Measurements from ENCODE around the gene FOXP1.

The FOXP1 gene

GRCh38 chr3:71559021-71559420 lies 24.5 kb downstream of the FOXP1 start:
- intact Hi-C loops (cut with DNase I; ENCODE audit: low total_unique reads): no loop called here
- no peaks in the 10 kb centered on the region for H3K9me3 ChIP-seq
- no peak overlapping the region for H3K27ac ChIP-seq
- peaks cover 0 to 9% (median 5%) of the 10 kb centered on the region in 4 donors for H3K4me1 ChIP-seq
- no peak for TF ChIP-seq CTCF (IDR thresholded peaks at IDR 0.05)
- no peaks in the 10 kb centered on the region for H3K27me3 ChIP-seq
- DNase-seq: no peak
- H3K36me3 ChIP-seq: no peaks in the 10 kb centered on the region
- no peak overlapping the region for H3K4me3 ChIP-seq

- H3K4me1 ChIP-seq: peaks cover 0 to 19% (median 4%) of the 10 kb centered on the region in 4 donors
- TF ChIP-seq CTCF (IDR thresholded peaks at IDR 0.05): no peak
- no peaks in the 10 kb centered on the region for H3K27me3 ChIP-seq
- DNase-seq: no peak
- H3K27ac ChIP-seq: no peak overlapping the region
- H3K9me3 ChIP-seq: no peaks in the 10 kb centered on the region
- H3K4me3 ChIP-seq: no peak overlapping the region
- intact Hi-C loops (cut with DNase I; ENCODE audit: low total_unique reads): no loop called here
- no peaks in the 10 kb centered on the region for H3K36me3 ChIP-seq
These were observed 28.9 kb downstream of the FOXP1 start for GRCh38 chr3:71554649-71555048.

GRCh38 chr3:71551311-71551919 lies 32.1 kb downstream of the FOXP1 start:
- Histone ChIP-seq H3K27me3 (no peaks in the 10 kb centered on the region), H3K36me3 (no peaks in the 10 kb centered on the region), H3K9me3 (no peaks in the 10 kb centered on the region), H3K27ac (no peak overlapping the region), H3K4me3 (no peak overlapping the region), H3K4me1 (peaks cover 0 to 12% (median 0%) of the 10 kb centered on the region in 4 donors)
- no peak for TF ChIP-seq CTCF (IDR thresholded peaks at IDR 0.05)
- intact Hi-C loops (cut with DNase I; ENCODE audit: low total_unique reads): no loop called here
- no peak for DNase-seq

- Histone ChIP-seq H3K27ac (no peak overlapping the region), H3K4me3 (no peak overlapping the region), H3K9me3 (no peaks in the 10 kb centered on the region), H3K27me3 (no peaks in the 10 kb centered on the region), H3K36me3 (no peaks in the 10 kb centered on the region), H3K4me1 (peaks cover 0 to 12% (median 0%) of the 10 kb centered on the region in 4 donors)
- TF ChIP-seq CTCF (IDR thresholded peaks at IDR 0.05): no peak
- intact Hi-C loops (cut with DNase I; ENCODE audit: low total_unique reads): no loop called here
- no peak for DNase-seq
These were observed 33.6 kb downstream of the FOXP1 start for GRCh38 chr3:71549951-71550350.

- Histone ChIP-seq H3K9me3 (no peaks in the 10 kb centered on the region), H3K4me1 (peaks cover 0 to 12% (median 0%) of the 10 kb centered on the region in 4 donors), H3K27me3 (no peaks in the 10 kb centered on the region), H3K27ac (no peak overlapping the region), H3K36me3 (no peaks in the 10 kb centered on the region), H3K4me3 (no peak overlapping the region)
- DNase-seq: no peak
- TF ChIP-seq CTCF (IDR thresholded peaks at IDR 0.05): no peak
- intact Hi-C loops (cut with DNase I; ENCODE audit: low total_unique reads): no loop called here
These were observed 34.7 kb downstream of the FOXP1 start for GRCh38 chr3:71548705-71549384.

All from tibial artery (tissue), 4 donors.